Nucleus accumbens (tissue), 56 donors: ENCODE measurements around the gene LIPN.

Experiments used
- DNase-seq, 56 donors: peaks; one replicate each; lab custom pipeline; 2025; lab: John Stamatoyannopoulos, UW

Gene LIPN

DNA sequence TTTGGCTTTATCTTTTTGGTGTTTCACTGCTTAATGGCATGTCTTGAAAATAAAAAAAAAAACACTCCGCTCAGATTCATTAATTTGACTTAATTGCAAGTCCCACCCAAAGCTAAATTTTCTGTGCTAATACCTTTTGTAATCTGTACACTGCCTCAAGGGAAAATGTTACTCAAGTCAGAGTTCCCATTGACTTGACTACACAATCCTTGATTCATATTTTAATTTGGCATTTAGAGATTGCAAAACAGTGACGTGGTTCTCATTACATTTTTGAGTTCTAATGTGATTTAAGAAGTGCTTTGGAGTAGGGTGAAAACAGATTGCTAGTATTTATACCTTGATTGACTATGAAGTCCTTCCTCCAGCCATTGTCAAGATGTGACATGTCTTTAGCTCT is 21.4 kb downstream of the LIPN start:
- DNase-seq, result no peak

DNA sequence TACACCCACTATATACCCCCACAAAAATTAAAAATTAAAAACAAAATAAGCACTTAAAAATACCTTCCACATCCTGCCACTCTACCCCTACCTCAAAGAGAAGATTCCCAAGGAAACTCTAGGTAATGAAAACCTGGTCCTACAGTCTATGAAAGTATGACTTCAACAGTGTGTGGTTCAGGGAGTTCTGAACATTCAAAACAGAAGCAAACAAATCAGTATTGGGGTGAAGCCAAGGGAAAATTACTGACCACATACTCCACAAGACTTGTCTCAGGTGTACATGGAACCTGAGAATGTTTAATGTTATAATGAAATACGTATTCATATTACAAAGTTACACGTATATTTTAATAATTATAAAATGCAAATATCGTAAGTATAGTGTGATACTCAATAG is 22.4 kb downstream of the LIPN start:
- no peak for DNase-seq

DNA sequence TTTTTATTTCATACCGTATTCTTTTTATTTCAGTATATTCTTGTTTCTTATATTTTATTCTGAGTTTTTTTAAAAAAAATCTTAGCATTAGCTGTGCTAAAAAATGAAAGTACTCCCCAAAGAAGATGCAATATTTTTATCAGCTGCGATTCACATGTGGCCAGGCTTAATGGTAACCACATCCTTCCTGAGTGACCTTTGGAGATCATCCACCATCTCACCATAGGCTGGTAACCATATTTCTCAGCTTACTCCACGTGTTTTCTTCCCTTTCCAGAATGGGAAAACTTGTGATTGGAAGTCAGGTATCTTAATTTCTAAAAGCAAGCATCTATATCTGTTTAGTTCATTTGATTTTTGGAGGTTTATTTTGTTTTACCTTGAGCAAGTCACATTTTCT is 23.9 kb downstream of the LIPN start:
- DNase-seq, result no peak

DNA sequence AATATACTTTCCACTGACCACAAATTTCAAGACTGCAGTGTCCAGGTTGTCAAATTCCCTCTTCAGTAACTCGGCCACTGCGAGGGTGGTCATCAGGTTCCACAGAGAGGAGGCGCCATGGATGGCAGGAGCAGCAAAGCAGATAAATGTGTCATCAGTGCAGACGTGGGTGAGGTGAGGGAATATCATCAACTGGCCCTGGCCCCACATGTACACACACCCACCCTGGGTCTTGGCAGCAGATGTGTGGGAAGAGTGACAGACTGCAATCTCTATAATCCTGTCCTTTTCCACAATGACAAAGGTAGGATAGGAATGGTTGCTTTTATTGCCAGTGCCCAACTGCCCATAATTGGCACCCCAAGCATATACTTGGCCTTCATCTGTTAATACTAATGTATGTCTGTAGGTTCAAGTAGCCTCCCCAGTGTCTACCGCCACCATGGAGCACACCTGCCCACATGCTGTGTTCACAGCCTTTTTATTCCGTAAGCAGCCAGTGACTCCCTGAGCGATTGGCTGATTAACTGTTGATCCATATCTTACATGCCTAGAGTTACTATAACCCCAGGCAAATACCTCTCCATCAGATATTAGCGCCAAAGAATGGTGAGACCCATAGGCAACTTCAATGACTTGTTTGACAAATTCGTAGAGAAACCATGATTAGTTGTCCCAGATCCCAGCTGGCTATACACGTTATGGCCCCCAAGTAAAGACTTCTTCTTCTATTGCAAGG is 26.4 kb downstream of the LIPN start:
- DNase-seq, result no peak

DNA sequence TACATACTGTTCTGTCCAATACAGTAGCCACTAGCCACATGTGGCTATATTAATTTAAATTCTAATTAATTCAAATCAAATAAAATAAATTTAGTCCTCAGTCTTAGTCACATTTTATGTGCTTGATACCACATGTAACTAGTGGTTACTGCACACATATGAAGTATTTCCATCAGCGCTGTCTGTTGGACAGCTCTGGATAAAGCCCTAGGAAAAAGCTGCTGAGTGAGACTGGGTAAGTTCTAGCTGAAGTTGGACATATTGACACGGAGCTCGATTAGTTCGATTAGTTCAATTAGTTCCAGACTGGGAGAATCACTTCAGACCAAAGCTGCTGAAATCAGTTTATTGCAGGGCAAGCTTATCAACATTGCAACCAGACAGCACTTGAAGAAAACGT is 27.6 kb downstream of the LIPN start:
- DNase-seq, result no peak

DNA sequence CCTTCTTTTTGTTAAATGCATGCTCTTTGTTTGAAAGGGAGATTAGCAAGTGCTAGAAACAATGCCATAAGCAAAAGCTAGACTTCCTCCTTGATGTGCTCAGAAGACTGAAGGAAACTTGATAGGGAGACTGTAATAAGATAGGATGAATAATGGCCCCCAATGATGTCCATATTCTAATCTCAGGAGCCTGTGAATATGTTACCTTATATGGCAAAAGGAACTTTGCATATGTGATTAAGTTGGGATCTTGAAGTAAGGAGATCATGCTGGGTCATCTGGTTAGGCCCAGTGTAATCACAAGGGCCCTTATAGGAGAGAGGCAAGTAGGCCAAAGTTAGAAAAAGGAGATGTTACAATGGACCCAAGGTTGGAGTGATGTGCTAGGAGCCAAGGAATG is 29.1 kb downstream of the LIPN start:
- no peak for DNase-seq

DNA sequence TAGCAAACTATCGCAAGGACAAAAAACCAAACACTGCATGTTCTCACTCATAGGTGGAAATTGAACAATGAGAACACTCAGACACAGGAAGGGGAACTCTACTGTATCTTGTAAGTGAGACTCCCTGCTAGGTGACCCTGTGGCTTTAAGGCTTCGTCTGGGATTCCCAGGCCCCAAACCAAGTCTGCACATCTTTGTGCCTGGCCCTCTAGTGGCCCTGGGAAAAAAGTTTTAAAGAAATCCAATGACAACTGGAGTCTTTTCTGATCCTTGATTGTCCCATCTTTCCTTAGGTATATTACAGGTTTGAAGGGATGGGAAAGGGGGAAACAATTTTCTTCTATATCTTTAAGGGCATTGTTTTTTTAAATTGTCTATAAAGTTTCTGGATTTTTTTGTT is 32.1 kb downstream of the LIPN start:
- no peak for DNase-seq

DNA sequence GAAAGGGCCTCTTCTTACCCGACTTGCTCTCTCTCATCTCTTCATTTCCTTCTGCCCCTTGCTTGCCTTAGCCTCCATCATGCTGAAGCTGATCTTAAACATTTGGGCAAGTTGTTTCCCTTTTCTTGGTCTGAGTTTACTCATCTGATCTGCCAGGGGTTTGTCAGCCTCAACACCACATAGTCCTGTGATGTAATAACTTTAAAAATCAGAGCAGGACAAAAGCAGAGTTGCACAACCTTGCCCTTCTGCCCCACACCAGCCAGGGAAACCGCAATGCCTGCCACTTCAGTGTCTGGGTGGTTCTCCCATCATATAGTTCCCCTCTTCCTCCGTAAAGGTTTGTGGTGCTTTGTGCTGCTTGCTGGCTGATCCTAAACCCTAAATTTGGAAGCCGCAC is 32.8 kb downstream of the LIPN start:
- peak in 14 of 56 donors; percentile 1 to 22 (median 10) for DNase-seq

DNA sequence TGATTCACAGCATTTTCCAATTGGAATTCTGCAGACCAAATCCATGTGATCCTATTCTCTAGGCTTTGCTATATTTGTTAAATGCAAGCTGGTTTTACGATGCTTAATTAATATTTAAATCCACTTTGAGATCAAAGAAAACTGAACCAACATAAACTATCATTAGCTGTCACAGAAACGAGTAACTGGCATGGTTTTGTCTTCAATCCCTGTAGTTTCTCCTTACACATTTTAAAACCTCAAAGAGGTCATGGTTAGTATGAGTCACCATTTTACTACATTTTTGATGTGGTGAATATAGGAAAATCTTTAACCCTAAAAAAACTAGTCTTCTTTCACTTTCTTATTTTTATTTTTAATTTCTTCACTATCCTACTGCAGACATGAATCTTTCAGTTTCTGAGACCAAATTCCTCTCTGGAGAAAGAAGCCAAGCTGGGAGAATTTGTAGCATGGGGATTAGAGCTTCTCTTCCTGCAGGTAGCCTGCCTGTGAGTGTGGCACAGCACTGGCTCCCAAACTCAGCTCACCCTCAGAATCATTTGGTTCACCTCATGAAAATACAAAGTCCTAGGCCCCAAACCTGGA is 34.0 kb downstream of the LIPN start:
- no peak for DNase-seq

DNA sequence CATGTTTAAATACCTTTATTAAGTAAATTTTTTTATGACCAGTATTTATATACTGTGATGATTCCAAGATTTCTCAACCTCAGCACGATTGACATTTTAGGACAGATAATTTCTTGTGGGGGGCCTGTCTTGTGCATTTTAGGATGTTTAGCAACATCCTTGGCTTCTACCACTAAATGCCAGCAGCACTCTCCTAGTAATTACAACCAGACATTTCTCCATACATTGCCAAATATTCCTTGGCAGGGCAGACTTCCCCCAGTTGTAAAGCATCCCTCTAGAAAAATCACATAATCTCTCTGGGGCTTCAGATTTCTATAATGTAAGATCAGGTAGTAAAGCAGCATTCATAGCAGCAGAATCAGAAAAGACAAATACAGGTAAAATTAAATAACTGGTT is 34.9 kb downstream of the LIPN start:
- DNase-seq, result no peak

DNA sequence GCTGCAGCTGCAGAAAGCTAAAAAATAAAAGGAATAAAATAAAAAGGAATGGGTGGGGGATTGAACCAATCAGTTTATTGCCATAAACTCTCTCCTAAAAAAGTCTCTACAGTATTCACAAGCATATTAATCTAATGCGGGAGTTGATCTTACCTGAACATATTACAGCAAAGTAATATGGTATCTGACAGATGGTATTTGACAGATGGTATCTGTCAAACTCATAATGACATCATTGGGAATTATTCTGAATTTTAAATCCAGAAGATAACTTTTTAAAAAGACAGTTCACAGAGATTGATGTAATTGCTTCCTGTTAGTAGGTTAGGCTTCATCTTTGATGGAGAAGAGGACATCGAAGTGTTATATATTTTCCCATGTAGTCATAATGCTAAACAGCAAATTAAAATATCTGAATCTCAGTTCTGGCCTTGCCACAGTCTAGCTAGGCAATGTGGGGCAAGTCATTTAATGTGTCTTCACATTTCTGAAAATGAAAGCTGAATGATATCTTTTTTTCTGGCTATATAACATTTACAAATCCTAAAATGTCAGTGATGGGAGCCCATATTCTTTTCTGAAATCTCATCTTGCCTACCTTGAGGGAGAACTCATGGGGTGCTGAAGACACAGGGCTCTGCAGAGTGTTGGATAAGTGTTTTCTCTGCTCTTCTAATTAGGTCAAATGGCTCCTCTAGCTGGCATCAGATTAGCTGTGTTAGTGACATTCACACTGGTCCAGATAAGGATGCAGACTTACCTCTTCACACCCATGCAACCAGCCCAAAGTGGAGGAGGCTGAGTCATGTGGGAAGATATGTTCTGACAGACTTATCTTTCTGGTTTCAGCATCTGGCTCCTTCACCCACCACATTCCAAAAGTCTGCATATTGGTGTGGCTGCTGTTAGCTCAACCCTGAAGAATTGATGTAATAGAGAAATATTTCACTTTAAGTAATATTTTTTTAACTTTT is 40.6 kb downstream of the LIPN start:
- no peak for DNase-seq

DNA sequence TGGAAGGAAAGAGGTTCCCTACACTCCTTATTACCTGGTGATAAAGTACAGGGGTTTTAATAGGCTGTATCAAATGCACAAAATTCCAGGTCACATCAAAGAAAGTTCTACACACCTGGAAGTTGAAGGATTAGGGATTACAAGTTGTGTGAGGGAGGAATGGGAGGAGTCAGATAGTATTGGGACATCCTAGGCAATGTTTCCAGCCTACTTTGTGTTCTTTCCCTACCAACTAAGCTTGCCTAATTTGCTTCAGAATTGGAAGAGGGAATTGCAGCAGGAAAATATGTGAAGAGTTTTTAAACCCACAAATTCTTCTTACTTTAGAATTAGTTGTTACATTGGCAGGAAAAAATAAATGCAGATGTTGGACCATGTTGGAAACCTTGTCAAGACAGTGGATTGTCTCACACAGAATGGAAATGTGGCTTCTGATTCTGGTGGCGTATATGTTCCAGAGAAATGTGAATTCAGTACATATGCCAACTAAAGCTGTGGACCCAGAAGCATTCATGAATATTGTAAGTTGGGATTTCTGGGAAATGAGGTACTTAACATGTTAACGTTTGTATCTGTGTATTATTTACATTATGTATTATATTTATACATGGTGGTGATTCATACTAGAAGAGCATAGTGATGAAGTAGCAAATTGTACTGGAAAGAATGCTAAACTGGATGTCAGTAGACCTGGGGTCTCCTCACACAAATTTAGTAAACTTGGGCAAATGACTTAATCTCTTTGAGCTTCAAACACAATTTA is 42.9 kb downstream of the LIPN start, which contains the start of gene LIPM:
TSS of gene LIPM (plus strand) at position 208 of the 763 bp plus-strand sequence. CDS start at position 375, 167 bp downstream.
- DNase-seq, result no peak

DNA sequence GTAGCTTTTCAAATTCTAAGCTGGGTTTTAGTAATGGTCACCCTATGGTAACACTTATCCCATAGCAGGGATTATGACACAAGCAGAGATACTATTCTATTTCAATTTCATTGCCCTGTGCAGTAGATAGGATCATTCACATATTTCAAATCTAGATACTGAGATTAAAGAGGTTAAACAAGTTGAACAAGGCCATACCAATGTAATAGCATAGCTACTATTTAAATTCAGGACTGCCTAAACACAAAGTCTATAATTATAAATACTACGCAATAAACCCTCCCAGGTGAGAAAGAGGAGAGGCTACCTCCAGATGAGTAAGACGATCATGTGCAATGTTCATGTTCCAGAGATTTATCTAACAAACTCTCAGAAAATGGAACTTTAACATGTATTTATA is 43.8 kb downstream of the LIPN start:
- DNase-seq, result no peak

DNA sequence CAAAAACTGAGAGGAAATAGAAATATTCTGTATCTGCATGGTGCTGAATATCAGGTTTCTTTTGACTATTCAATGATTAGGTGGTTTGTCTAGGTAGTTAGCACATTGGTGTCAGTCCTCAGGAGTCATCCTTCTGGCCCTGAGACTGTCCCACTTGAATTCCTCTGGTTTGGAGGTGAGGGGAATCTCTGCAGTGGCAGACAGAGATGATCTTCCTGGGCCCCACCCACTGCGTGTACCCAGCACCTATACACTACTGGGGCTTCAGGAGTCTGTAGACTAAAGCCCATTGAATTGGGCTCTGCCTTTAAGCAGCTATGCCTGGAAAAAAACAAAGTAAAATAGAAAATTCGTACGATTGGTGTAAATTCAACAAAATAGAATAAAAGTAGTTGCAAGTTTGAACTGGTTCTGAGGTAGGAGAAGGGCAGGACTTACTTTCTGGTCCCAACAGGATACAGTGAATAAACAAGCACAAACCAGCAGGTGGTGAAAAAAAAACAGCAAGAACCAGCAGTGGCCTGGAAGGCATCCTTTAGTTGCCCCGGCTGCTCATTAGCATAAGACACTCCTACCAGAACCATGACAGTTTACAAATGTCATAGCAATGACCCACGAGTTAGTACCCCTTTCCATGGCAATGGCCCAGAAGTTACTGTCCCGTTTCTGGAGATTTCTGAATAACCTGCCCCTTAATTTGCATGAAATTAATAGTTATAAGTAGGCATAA is 44.4 kb downstream of the LIPN start:
- DNase-seq, result no peak

DNA sequence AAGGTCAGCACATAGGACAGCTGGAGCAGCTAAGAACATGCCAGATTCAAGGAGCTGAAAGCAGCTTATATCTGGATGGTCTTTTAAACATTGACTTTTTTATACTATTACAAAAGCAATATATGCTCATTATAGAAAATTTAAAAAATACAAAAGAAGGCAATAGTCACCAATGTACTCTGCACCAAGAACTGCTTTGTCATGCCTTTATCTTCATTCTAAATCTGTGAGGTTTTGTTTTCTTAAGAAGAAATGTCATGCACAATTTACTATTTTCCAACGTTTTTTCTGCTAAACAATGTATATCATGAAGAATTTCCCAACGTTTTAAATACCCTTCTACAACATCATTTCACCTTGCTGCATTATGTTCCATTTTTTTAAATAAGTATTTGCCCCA is 45.5 kb downstream of the LIPN start:
- DNase-seq, result no peak

DNA sequence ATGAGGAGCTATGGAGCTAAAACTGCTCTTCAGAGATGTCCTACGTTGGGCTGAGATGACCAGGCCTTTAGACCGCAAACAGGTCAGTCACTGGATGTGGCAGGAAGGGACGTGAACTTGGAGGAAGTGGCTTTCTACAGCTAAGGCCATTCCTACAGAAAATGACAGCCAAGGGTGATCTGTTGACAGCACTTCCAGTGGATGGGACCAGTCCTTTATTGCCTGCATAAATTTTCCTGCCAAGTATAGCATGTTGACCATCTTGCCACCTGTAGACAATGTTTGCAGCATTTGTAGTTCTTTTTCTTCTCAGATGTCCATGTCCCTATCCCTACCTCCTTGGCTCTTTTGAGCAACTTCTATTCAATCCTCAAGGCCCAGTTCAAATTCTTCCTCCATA is 46.1 kb downstream of the LIPN start:
- DNase-seq, result no peak

DNA sequence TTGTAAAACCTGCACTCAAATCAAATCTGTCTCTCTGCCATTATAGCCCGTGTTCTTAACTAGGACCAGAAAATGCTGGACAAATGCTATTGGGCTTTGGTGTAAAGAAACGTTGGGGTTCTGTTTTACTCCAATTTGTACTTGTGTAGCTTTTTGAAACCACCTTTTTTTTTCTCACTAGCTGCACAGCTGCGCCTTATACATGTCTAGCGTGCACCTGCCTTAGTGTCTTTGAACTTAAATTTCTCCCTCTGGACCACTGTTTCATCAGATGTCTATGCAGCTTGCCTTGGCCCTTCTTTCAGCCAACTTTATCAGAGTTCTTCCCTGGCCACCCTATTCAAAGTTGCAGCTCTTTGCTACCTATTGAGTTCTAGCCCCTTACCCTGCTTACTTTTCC is 49.8 kb downstream of the LIPN start:
- no peak for DNase-seq

DNA sequence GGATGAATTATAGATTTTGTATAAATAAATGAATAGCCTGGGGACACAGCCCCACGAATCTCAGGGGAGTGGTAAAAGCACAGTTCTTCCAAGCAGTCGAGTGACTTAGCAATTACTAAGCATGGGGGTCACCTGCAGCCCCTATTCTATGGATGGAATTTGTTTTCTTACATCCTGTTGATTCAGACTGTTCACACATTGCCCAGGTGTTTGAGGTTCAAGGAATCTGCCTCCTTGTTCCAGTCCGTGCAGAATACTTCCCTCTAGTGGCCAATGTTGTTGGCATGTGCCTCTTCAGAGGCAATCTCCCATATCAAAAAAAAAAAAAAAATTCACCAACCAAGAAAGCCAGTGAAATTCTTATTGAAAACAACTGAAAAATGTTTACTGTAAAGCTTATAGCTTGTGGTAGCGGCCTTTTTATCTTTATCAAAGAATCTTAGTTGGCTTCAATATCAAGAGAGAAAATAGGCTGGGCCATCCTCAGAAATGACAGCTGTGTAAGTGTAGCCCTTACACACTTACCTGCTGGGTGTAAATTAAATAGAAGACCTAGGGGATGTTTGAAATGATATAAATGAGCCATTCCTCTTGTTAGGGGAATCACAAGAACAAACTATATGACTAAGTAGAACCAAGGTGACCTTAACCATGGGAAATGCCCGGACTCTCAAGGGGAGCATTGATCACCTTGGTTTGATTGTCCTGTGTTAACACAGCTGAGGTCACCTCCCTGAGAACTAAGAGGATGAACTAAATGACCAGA is 50.6 kb downstream of the LIPN start:
- peak in 5 of 56 donors; percentile 4 to 19 (median 6) for DNase-seq

DNA sequence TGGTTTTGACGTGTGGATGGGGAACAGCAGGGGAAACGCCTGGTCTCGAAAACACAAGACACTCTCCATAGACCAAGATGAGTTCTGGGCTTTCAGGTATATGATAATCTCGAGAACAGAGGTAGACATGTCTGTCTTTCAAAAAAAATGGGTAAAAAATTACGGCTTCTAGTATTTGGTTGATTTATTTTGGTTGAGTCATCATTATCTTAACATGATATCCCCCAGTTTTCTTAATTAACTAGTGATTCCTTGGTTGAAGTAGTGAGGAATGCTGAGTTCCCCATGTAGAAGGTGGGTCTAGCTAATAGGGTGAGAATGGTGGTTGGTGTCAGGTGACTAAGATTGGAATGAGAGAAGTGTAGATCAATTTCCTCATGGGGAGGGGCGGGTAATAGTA is 53.4 kb downstream of the LIPN start:
- no peak for DNase-seq
